HS-27A (cell line): ENCODE measurements around the gene MIB2.

Experiments used
- DNase-seq: peaks from one replicate; pipeline ENCODE4 v3.0.0-alpha.2; 2012; ENCODE audit warnings: low read depth, missing footprints

MIB2 gene

DNA sequence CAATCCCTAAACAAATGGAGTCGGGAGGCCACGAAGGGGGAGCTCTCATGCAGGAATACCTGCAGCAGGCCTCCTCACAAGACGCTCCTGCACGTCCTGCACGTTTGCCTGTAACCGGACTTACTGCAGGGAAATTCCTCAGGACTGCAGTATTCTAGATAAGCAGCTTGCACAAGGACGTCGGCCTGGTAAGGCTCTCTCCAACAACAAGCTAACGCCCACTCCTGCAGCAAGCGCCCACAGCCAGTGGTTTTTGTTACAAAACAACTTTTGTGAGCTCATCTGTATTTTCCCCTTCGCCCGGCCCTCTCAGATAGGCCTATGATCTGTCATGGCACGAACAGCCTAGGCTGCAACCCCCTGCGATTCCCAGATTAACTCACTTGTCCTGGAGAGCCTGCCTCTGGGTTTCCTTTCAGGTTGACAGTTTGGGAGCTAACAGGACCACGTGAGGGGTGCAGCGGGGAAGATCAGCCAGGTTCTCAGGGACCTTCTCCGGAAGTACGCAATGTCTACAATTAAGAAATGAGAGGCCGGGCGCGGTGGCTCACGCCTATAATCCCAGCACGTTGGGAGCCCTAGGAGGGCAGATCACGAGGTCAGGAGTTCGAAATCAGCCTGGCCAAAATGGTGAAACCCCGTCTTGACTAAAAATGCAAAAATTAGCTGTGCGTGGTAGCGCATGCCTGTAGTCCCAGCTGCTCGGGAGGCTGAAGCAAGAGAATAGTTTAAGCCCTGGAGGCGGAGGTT is 921 bp upstream of the MIB2 start:
- DNase-seq, result no peak

DNA sequence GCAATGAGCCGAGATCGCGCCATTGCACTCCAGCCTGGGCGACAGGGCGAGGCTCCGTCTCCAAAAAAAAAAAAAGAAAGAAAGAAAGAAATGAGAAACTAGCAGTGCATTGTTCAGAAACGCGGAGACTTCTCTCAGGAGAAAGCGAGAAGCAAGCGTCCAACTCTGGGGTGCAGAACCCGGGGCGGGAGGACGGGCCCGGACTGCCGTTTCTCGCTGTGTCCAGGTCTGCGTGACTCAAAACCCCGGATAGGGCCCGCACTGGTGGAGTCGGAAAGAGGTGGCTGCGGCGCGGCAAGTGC is 395 bp upstream of the MIB2 start:
- no peak for DNase-seq

DNA sequence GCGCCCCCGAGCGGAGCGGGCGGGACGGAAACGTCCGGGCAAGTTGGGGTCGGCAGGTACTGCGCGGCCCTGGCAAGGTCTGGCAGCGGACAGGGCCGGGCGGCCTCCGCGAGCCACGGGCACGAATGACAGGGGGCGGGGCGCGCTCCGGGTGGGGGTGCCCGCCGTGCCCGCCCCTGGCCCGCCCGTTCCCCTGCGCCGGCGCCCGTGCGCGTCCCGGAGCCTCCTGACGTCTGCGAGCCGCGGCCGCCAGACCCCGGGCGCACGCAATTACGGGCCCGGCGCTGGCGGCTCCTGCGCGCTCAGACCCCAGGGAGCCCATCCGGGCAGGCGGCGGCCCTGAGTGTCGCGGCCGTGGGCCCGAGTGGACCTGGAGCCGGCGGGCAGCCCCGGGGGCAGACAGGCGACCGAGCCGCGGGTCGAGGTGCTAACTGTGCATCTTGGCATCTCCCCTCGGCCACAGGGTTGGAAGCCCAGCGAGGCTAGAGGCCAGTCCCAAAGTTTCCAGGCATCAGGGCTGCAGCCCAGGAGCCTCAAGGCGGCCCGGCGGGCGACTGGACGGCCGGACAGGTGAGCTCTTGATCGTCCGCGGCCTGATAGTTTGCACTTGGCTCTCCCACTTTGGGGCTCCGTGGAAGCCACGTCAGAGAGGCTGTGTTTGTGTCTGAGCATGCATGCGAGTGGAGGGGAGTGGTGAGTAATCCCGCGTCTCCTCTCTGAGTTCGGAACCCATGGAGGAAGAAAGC is 918 bp downstream of the MIB2 start:
- no peak for DNase-seq

DNA sequence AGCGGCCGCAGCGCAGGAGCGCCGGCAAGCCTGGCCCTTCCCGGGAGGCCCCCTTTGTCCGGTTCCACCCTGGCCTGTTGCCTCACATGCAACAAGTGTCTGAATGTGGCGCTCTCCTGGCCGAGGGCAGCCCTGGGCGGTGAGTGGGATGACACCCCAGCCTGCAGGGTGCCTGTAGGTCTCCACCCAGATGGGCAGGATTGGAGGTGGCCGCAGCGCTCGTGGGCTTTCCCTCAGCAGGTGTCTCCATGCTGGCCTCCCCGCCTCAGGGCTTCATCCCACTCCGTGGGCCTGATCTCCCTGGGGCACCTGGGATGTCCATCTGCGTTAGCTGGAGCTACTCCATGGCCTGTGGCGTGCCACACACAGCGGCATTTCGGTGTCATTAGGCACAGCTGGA is 1.5 kb downstream of the MIB2 start:
- DNase-seq, result no peak

DNA sequence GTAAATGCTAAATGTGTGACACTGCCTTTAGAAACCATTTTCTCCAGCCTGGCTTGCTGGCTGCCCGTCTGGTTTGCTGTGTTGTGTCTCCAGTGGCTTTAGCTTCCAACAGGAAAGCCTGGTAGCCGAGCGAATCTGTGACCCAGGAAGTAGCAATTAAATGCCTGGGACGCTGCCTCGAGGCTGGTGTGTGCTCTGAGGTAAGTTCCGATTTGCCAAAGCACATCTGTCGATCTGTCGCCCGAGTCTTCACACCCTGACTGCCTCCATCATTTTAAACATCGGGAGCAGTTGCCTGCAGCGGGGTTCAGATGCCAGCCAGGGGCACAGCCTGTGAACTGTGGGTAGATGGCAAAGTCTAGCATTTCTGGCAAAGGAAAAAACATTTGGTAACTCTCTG is 2.2 kb downstream of the MIB2 start:
- DNase-seq, result no peak

DNA sequence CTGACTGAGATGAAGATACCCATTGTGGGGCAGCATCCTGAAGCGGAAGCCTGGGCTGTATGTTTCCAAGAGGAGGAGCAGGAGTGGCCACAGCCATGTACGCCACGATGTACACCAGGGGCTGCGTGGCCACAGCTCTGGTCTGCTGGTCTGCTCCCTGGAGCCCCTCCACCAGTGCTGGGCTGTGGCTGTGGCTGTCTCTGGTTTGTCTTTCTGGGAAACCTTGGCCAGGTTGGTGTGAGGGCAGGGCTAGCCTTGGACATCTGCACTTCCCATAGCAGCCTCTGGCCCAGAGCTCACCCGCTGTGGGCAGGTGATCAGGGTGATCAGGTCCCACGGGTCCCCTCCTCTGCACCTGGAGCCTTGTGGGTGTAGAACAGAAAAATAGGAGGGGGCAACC is 2.6 kb downstream of the MIB2 start:
- no peak for DNase-seq

DNA sequence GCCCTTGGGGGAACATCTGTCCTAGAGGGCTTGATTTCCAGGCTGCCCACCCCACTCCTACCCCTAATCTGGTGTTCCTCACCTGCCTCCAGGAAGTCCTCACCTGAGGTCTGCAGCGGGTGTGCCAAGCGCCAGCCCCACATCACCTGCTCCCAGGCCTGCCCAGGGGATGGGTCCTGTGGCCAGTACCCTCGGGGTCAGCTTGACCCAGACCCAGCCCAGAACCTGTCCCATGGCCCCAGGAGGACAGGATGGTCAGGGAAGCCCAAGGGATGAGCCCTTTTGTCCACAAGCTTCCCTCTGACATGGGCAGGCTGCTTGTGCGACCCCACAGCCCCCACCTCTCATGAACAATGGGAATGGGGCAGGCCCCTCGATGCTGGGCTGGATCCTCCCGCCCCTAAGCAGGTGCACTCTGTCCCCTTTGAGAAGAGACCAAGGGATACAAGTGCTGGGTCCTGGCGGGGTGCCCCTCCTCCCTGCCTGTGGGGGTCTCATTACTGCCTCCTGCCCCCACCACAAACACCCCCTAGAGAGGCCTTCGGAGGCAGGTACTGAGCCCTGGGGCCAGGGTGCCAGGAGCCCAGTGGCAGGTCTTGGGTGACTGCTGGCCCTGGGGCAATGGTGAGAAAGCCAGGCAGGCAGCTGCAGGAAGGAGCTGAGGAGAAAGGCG is 3.2 kb downstream of the MIB2 start:
- no peak for DNase-seq

DNA sequence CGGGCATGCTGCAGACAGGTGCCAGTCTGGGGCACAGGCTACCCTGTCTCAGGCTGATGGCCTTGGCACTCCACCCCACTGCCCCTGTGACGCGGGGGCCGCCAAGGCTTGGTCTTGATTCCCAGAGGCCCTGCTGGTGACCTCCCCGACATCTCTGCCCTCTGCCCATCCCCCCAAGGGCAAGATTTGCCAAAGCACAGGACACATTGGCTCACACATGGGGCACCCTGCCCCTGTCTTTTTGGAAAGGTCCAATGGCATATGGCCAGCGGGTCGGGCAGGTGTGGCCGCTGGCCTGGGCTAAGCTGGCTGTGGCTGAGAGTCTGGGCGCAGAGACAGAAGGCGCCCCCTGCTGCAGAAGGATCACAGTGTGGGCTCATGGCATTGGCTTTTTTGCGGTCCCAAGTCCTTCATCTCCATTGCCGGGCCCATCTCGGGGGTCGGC is 4.6 kb downstream of the MIB2 start:
- DNase-seq, result no peak

DNA sequence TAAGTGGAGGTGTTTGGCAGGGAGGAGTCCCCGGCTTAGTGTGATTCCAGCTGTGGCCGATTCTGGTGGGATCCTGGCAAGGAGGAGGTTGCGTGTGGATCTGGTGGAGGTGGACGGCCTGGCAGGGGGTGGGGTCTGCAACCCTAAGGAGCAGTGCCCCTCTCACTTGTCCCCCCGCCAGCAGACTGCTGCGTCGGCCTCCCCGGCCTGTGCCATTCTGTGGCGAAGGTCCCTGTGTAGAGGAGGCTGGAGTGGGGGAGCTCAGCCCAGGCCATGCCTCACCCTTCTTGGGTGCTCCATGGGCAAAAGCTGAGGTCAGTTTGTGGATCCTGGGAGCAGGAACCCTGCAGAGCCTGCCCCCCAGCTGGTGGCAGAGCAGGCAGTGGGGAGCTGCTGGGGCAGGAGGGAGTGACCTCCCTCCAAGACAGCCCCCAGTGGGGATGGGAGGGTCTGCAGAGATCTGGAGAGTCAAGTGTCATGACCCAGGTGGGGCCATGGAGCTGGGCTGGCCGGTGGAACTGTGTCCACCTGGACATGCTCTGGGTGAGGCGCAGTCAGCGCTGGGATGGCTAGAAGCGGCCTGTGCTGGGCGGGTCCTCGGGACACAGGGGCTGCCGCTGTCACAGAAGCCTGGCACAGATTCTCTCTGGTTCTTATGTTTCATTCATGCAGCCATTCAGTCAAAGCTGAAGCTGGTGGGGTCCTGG is 5.3 kb downstream of the MIB2 start:
- no peak for DNase-seq

DNA sequence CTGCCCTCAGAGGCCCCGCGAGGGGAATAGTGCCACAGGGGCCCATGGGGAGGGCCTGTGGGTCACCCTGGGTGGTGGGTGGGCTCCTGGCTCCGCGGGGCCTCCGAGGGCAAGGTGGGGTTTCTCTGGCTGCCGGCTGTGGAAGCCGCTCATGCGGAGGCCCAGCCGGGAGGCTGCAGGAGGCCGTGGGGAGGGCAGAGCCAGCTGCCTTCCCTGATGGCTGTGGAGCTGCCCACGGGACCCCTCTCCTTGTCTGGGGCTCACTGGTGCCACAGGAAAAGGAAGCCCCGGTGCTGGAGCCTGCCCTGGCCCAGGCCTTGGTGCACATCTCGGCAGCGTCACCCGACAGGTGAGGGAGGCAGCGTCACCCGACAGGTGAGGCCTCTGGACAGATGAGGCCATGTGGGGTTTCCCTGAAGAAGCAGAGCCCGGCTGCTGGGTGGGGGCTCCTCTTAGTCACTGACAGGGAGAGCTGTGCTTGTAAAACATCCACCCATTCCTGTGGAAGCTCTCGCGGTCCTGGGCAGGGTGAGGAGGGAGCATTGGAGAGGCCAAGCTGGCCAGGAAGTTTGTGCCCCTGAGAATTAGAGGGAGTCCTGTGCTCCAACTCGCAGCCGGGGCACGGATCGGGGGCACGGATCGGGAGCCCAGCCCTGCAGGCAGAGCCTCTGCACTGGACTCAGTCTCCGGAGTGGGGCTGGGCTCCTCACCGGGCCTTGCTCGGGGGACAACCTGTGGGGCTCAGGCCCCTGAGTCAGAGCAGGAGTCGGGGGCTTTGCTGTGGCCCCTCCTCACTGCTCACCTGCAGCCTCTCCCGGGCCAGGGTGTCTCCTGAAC is 6.1 kb downstream of the MIB2 start:
- DNase-seq, result no peak

DNA sequence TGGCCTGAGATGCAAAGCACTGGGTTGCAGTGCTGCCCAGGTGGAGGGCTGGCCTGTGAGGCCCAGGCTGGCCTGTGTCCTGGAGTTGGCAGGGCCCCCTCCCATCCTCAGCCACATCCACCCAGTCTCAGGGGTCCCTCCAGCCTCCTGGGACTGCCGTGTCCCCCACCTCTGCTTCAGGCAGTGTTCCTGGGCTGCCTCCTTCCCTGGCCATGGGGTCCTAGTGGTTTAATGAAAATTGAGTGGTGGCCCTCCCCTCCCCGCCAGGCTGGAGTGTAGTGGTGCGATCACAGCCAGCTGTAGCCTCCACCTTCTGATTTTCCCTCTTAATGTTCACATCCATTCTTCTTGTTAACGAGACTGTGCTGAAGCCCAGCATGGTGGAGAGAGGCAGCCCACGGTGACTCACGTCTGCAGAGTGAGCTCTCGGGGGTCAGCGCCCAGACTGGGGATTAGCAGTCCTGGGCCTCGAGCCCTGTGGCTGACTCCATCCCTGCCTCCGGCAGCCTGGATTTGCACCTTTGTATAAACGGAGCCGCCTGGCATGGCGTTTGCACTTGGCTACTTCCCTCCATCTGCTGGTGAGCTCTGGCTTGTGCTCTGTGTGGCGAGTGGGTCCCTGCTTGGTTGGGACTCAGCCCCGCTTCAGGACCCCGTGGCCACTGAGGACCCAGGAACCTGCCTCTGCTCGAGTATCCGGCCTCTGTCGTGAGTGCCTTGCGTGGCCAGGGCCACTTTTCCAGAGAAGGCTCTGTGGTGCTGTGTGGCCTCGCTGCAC is 6.9 kb downstream of the MIB2 start:
- no peak for DNase-seq

DNA sequence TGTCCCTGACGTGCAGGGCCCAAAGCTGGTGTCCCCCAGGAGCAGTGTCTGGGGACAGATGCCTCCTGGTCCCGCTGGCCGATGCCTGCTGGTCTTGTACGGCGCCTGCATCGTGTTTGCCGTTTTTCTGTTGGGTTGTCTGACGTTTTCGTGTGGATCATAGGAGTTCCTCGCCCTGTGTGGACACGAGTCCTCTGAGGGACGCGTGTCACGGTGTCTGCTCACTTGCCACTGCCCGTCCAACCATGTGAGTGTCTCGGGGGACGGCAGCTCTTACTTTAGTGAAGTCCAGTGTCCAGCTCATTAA is 7.4 kb downstream of the MIB2 start:
- no peak for DNase-seq

DNA sequence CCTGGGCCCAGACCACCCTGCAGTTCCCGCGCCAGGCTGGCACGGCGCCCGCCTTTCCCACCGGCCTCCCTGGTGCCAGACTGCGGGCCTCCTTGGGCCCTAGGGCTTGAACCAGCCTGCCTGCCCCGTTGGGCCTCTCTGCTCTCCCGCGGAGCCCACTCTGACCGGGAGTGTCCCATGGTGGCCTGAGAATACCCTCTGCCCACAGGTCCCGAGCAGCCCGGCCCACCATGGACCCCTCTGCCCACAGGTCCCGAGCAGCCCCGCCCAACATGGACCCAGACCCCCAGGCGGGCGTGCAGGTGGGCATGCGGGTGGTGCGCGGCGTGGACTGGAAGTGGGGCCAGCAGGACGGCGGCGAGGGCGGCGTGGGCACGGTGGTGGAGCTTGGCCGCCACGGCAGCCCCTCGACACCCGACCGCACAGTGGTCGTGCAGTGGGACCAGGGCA is 7.9 kb downstream of the MIB2 start:
- DNase-seq, result no peak

DNA sequence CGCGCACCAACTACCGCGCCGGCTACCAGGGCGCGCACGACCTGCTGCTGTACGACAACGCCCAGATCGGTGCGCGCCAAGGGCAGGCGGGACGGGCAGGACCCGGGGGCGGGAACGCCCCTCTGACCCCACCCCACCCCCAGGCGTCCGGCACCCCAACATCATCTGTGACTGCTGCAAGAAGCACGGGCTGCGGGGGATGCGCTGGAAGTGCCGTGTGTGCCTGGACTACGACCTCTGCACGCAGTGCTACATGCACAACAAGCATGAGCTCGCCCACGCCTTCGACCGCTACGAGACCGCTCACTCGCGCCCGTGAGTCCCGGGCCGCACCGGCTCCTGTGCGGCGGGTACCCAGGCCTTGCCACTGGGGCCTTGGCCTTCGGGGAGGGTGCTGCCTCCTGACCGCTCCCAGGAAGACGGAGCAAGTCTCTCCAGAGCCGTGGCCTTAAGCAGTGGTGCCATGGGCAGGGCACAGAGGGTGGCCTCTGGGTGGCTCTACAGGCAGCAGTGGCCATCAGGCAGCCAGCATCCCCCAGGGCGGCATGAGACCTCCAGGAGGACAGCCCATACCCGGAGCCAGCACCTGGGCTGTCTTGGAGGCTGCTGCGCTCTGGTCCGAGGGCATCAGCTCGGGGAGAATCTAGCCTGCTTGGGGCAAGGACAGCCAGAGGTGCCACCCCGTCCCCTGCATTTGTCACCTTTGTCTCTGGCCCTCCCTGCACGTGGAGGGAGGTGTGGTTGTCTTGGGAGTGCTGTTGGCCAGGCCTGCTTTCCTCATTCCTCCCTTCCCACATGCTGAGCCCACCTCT is 8.5 kb downstream of the MIB2 start:
- DNase-seq, result no peak

DNA sequence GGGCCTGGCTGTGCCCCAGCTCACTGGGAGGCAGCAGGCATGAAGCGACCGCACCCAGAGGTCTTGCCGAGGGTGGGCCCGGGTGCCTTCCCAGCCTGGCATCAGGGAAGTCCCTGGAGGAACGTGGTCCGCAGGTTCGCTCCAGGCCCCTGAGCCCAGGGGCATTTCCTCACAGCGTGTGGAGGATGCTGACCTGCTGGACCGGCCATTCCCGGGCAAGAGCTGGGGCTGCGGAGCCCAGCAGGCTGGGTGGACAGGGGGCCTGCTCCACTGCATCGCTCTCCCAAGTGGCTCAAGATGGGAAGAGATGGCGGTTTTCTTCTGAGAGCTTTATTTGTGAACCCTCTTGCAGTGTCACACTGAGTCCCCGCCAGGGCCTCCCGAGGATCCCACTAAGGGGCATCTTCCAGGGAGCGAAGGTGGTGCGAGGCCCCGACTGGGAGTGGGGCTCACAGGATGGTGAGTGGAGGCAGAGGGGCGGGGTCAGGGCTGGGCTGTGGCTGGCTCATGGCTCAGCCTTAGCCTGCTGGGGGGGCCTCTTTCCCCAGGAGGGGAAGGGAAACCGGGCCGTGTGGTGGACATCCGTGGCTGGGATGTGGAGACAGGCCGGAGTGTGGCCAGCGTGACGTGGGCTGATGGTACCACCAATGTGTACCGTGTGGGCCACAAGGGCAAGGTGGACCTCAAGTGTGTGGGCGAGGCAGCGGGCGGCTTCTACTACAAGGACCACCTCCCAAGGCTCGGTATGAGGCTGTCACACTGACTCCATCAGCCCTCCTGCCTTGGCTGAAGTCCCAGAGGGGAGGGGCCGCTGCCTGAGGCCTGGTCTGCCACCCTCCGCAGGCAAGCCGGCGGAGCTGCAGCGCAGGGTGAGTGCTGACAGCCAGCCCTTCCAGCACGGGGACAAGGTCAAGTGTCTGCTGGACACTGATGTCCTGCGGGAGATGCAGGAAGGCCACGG is 9.4 kb downstream of the MIB2 start:
- no peak for DNase-seq

DNA sequence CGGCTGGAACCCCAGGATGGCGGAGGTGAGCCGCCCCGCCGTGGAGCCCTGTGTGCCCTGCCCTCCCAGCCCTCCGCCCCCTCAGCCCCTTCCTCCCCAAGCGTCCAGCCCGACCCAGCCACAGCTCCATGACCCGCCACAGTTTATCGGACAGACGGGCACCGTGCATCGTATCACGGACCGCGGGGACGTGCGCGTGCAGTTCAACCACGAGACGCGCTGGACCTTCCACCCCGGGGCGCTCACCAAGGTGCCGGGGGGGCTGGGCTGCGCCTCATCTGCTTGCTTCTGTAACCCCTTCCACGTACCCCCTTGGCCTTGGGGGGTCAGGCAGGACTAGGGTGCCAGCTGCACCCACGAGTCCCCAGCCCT is 10.1 kb downstream of the MIB2 start:
- no peak for DNase-seq

DNA sequence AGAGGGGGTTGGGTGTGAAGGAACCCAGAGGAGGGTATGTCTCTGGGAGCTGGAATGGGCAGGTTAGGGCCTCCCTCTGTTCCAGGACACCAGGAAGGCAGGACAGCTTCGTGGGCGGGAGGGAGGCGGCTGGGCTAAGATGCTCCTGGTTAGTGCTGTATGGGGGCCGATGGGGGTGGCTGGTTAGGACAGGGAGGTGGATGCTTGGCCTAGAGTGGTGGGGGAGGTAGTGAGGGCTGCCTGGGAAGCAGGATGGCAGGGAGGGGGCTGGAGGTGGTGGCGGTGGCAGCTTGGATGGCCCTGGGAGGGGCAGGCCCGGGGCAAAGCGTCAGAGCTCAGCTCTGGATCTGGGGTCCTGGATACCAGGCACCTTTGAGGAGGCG is 10.5 kb downstream of the MIB2 start:
- DNase-seq, result no peak

DNA sequence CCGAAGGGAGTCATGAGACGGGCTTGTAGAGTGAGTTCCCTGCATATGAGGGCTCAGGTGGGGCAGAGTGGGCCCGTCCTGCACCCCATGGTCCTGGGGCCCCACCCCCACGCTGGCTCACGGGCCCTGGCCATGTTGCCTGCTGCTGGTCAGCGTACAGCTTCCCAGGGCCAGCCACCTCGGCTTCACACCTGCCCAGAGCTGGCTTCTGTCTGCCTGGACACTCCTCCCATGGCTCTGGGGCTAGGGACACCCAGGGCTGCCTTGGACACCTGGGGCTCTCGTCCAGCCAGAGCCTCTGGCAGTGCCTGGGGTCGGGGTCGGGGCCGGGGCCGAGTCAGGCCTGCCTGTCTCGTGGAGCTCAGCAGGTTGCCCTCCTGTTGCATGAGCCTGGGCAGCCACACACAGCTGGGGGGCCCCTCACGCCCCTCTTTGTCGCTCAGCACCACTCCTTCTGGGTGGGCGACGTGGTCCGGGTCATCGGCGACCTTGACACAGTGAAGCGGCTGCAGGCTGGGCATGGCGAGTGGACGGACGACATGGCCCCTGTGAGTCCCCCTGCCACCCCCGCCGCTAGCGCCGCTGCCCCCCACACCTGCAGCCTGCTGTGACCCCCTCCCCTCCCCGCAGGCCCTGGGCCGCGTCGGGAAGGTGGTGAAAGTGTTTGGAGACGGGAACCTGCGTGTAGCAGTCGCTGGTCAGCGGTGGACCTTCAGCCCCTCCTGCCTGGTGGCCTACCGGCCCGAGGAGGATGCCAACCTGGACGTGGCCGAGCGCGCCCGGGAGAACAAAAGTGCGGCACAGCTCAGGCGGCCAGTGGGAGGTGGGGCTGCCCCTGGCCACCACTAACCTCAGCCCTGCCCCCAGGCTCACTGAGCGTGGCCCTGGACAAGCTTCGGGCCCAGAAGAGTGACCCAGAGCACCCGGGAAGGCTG is 11.2 kb downstream of the MIB2 start:
- DNase-seq, result no peak
